HT1080 (cell line): ENCODE measurements around the gene IL34. TPM values are rescaled to one million over a fixed set of nuclear protein-coding genes. Genes with fewer than 3 reads are reported as not detected.

Source experiments
- DNase-seq: peaks from one replicate; pipeline ENCODE4 v3.0.0-alpha.2; 2015; ENCODE audit warnings: low read depth
- total RNA-seq: library from RNA; depleted of rRNA; stranded (reverse); fragments of >200 nt; shearing (Covaris generic); gene quantifications from 2 replicates; pipeline ENCODE4 v1.2.3, GENCODE V29; 2014

The IL34 gene
- total RNA-seq, 1 experiment from 2014 or later, result not detected

- no peak for DNase-seq
These were observed 30.5 kb downstream of the IL34 start for GRCh38 chr16:70676675-70677498.

GRCh38 chr16:70677499-70678120 is 31.3 kb downstream of the IL34 start:
- DNase-seq, result no peak

DNA sequence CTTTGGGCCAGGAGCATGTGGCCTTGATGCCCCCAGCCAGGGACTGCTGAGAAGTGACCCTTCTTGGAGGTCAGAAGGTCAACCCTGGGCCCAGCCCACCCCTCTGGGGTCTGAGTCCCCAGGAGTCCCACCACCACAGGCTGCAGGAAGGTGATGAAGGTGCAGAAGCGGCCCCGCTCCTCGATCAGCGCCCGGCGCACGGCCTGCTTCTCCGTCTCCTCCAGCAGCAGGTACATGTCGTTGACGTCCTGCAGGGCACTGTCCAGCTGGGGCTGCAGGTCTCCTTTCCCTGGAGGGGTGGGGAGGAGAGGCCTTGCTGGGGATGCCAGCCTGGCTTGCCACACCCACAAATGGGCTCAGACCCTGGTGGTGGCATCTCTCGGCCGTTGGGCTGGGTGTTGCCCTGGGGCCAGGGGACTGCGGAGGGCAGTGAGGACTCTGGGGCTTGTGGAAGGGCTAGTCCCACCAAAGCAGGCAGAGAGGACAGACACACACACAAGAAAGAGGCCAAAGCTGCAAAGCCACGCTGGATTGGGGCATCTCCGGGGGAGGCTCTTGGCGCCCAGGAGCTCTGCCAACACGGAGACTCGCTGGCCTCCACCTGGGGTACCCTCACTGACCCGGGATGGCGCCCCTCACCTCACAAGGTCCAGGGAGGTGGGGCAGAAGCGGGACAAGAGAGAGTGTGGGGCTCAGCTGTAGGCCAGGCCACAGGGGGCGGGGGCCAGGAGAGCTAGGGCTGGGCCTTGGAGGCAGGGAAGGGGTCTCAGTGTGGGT is 31.9 kb downstream of the IL34 start:
- no peak for DNase-seq

DNA sequence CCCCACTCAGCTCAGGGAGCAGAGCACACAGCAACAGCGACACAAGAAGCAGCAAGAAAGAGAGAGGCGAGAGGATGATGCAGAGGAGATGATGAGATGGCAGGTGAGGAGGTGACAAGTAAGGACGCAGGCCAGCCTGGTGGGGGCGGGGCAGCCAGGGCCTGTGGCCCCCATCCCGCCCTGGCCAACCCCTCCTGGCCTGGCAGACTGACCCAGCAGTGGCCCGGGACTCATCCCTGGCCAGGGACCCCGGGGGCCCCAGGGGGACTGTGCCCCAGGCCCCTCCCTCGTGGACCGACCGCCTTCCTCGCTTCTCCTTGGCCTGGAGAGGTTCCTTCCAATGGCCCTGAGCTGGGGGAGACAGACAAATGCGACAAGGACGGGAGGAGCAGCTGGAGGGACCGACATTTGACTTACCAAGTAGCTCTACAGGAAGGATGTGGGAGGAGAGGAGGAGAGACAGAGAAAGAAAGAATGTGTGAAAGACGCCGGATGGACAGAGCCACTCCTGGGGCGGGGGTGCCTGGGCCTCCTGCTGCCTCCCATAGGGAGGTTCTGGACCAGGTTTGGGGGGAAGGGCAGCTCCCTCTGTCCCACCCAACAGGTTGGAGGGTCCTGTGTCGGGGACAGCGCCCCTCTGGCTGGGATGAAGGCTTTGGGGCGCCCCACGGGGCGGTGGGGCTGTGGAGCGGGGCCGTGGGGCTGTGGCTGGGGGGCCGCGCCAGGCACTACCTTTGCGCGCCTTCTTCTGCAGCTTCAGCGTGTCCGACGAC is 32.7 kb downstream of the IL34 start:
- DNase-seq, result no peak

DNA sequence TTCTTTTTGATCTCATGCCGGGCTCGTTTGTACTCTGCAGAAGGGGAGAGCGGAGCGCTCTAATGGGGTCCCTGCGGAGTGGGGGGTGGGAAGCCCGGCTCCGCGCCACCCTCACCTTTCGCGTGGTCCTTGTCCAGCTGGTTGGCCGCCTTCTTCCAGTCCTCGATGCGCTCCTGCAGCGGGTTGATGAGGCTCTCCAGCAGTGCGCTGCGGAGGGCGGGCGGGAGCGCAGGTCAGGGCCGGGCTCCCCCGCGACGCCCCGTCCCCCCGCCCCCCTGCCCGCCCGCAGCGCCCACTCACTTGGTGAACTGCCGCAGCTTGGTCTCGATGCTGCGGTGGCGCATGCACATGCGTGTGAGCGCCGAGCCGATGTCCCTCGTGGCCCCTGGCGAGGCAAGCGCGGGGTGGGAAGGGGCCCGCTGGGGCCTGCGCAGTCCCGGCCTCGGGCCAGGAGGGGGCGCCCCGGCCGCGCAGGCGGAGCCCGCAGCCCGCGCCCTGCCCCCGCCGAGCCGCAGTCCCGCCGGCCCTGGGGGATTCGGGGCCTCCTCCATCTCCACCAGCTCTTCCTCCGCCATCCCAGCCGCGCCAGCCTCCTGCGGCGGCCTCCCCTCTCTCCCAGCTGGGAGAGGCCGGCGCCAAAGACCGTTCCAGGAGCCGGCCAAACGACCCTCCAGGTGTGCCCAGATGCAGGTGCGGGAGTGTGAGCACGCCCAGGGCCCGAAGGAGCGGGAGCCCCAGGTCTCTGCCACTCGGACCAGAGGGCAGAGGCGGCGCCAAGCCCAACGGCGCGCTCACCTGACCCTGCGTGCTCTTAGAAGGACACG is 33.5 kb downstream of the IL34 start:
- no peak for DNase-seq

DNA sequence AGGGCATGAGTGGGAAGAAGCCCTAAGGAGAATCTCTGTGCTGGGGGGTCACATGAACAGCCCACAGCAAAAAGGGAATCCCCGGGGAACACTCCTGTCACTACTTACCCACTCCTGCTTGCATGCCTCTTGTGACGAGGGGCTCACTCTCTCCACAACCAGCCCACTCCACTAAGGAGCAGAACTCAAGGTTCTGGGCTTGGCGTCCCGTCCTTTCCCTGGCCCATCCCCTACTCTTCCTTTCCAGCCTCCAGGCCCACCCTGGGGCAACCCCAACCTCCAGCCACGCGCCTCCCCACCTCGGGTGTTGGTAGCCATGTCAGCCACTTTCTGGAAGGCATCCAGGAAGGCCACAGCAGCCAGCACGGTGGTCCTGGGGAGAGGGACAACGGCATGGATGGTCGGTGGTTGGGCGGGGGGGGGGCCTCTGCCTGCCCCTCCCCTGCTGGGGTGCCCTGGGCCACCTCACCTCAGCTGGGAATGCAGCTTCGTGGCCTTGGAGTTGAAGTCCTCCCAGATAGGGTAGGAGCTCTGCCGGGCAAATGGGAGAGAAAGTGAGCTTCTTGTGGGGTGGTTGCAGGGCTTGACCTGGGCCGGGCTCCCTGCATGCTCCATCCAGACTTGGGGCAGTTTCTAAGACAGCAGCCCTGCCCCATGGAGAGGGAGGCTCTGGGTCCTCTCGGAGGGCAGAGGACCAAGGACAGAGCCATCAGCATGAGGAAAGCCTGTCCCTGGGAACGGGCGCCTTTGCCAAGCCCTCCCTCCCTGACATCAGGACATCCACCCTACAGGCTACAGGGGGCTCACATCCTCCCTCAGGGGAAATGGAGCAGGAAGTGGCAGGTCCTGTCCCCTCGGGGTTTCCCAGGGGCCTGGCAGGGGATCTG is 34.4 kb downstream of the IL34 start:
- no peak for DNase-seq

DNA sequence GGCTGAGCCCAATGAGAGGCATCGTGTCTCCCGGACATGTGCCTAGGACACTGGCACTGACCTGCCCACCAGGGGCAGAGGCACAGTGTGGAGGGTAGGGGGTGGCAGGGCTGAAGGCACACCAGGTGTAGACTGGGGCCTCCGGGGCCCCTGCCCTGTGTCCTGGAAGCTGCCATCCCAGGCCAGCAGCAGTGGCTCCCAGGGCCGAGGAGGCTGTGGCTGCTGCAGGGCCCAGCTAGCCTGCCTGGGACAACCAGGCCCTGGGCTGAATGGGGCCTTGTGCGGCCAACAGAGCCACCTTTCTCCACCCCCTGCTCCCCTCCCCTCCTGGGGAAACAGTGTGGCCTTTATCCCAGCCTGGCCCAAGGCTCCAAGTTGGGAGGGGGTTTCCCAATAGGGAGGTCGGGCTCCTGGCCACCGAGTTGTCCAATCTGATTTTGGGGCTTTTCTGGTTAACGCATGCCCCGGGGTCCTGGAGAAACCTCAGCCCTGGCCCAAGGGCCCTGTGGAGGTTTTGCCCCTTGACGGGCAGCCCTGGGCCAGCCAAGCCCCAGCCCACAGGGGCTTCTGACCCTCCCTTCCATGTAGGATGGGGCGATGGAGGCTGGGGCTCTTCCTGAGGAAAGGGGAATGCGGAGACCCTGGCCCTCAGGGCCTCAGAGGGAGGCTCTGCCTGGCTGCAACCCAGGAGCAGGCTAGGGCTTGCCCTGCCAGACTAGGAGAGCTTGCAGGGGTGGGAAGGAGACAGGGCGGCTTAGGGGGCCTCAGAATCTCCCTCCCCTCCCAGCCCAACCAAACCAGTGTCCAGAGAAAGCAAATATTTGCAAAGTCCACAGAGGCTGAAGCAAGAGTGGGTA is 35.3 kb downstream of the IL34 start:
- DNase-seq, result no peak

- DNase-seq, result no peak
These were observed 36.1 kb downstream of the IL34 start for GRCh38 chr16:70682239-70683145.

DNA sequence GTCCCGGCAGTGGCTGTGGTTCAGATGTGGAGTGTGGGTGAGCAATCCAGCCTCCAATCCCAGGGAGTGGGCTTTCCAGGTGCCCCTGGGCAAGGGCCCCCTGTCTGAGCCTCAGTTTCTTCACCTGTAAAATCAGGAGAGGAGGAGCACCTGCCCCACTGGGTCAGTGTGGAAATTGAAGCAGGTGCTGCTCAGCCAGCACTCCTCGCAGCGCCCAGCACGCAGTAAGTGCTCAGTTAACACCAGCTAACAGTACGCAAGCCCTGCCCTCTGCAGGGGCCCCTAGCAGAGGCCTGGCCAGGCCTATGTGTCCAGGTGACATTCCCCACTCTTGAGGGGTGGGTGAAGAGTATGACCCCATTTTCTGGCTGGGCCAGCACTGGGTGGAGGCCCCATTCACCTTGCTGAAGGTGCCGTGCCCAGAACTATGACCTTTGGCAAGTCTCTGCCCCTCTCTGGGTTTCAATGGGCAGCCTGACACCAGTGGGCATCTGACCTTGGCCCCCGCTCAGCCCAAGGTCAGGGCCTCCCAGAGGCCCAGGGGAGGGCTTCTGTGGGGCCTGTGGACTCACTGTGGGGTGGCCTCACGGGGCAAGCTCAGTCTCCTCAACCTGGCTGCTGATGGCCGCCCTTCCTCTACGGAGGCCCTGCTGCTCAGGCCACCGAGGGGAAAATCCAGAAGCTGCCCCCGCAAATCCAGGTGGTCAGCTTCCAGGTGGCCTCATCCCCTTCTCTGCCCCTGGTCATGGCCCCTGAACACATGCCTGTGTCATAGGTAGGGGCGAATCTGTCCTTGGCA is 37.0 kb downstream of the IL34 start:
- DNase-seq, result no peak

DNA sequence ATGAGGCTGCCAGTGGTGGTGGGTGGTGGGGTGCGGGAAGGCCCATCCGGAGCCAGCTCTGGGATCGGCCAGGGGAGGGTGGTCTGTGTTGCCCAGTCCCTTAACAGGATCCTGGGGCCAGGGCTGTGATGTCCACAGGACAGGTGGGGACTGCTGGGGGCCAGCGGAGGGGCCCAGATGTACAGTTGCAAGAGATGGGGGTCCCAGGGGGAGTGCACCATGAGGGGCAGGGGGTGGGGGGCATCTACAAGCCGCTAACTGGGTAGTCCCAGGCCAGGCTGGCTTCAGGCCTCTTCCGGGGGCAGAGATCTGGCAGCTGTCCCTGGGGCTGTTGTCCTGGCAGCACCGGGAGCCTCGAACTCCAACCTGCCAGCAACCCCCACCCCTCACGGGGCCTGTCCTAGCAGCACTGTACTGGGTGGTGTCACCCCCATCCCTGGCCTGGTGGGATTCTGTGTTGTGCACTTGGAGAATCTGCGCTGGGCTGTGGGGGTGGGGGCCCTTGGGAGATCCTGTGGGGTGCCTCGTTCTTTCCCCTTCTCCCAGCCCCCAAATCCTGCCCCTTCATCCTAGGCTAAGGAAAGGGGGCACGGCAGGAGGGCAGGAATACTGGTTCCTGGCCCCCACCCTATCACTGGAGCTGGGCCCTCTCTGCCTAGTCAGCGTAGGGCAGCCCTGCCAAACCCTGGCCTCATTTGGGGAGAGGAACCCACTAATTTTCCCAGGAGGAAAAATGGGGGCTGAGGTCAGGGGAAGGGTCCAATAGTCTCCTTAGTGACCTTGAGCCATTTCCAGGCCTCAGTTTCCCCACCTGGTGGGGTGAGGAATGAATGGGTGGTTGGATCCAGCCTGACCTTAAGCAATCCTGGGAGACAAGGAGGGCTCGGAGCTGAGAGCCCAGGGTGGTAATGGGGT is 38.0 kb downstream of the IL34 start:
- no peak for DNase-seq

GRCh38 chr16:70685061-70685937 is 38.9 kb downstream of the IL34 start:
- DNase-seq, result no peak

GRCh38 chr16:70685938-70686375 is 39.6 kb downstream of the IL34 start, which contains the start of gene MTSS2:
Gene MTSS2, minus strand, starts transcription at chr16:70686053. Its CDS starts 262 bp downstream, at chr16:70685791.
- DNase-seq, result peak; percentile 71

- DNase-seq, result no peak
These were observed 40.2 kb downstream of the IL34 start for GRCh38 chr16:70686376-70687101.

GRCh38 chr16:70687102-70687511 is 40.7 kb downstream of the IL34 start:
- DNase-seq, result no peak
